WERI-Rb-1 (cell line): ENCODE results near the gene FBRSL1.

Experiments used
- DNase-seq: peaks from one replicate; pipeline ENCODE4 v3.0.0-alpha.2; 2020
- H3K27ac ChIP-seq: fragments of 250-450 bp; sonication (Bioruptor Pico); 2 replicates; pipeline ENCODE4 v1.5.1; 2020; ENCODE audit warnings: mild to moderate bottlenecking, moderate library complexity
- H3K27me3 ChIP-seq: fragments of 250-450 bp; sonication (Bioruptor Pico); 2 replicates; pipeline ENCODE4 v1.5.1; 2021; ENCODE audit warnings: mild to moderate bottlenecking, low read depth, moderate library complexity; ENCODE audit not compliant: insufficient read depth, severe bottlenecking
- H3K36me3 ChIP-seq: fragments of 250-450 bp; sonication (Bioruptor Pico); 2 replicates; pipeline ENCODE4 v1.5.1; 2020; ENCODE audit warnings: mild to moderate bottlenecking, moderate library complexity
- H3K4me3 ChIP-seq: 2 replicates; pipeline ENCODE4 v1.5.1; 2011; ENCODE audit warnings: low read depth, mild to moderate bottlenecking, control low read depth, low read length
- H3K9me3 ChIP-seq: fragments of 250-450 bp; sonication (Bioruptor Pico); 2 replicates; pipeline ENCODE4 v1.5.1; 2021; ENCODE audit warnings: mild to moderate bottlenecking, moderate library complexity; ENCODE audit not compliant: severe bottlenecking
- CTCF ChIP-seq: IDR thresholded peaks from 2 replicates; pipeline ENCODE4 v1.5.1; 2011; ENCODE audit warnings: low read depth, mild to moderate bottlenecking, control low read depth, inconsistent platforms, low read length

The FBRSL1 gene

GRCh38 chr12:132546647-132547046 lies 56.7 kb downstream of the FBRSL1 start:
- no peak for DNase-seq
- Histone ChIP-seq H3K27me3 (no peaks in the 10 kb centered on the region), H3K4me3 (no peak overlapping the region; the same call in 1 of the 2 replicates), H3K9me3 (no peaks in the 10 kb centered on the region), H3K27ac (peak overlapping the region; percentile 80), H3K36me3 (no peaks in the 10 kb centered on the region; the same call in 1 of the 2 replicates)
- no peak for TF ChIP-seq CTCF

- Histone ChIP-seq H3K27me3 (no peaks in the 10 kb centered on the region), H3K27ac (peak overlapping the region; percentile 73), H3K36me3 (no peaks in the 10 kb centered on the region; the same call in 1 of the 2 replicates), H3K9me3 (no peaks in the 10 kb centered on the region), H3K4me3 (no peak overlapping the region; the same call in 1 of the 2 replicates)
- TF ChIP-seq CTCF: no peak
- DNase-seq: peak; percentile 62
These were observed 57.3 kb downstream of the FBRSL1 start for GRCh38 chr12:132547205-132547740.

GRCh38 chr12:132548430-132549058 lies 58.6 kb downstream of the FBRSL1 start:
- no peak for TF ChIP-seq CTCF
- H3K27ac ChIP-seq: no peak overlapping the region
- DNase-seq: no peak
- H3K9me3 ChIP-seq: no peaks in the 10 kb centered on the region
- no peaks in the 10 kb centered on the region; the same call in 1 of the 2 replicates for H3K36me3 ChIP-seq
- no peaks in the 10 kb centered on the region for H3K27me3 ChIP-seq
- H3K4me3 ChIP-seq: no peak overlapping the region

- H3K27ac ChIP-seq: no peak overlapping the region
- no peaks in the 10 kb centered on the region for H3K27me3 ChIP-seq
- no peak for TF ChIP-seq CTCF
- no peaks in the 10 kb centered on the region; the same call in 1 of the 2 replicates for H3K36me3 ChIP-seq
- H3K9me3 ChIP-seq: no peaks in the 10 kb centered on the region
- no peak overlapping the region for H3K4me3 ChIP-seq
- DNase-seq: no peak
These were observed 59.1 kb downstream of the FBRSL1 start for GRCh38 chr12:132549059-132549458.

- Histone ChIP-seq H3K9me3 (no peaks in the 10 kb centered on the region), H3K4me3 (no peak overlapping the region), H3K36me3 (peaks cover 4% of the 10 kb centered on the region), H3K27me3 (no peaks in the 10 kb centered on the region), H3K27ac (no peak overlapping the region)
- no peak for TF ChIP-seq CTCF
- no peak for DNase-seq
These were observed 60.3 kb downstream of the FBRSL1 start for GRCh38 chr12:132550014-132550802.
